Sigmoid colon (tissue), 4 donors: ENCODE data around the gene FAM228A.

Experiments
- CTCF ChIP-seq, 4 experiments: fragments of 450-650 bp in 3 of 4; fragments of 200-600 bp in 1 of 4; IDR thresholded peaks; one replicate each; pipeline ENCODE4 v1.5.1; 2016 to 2019; ENCODE audit warnings: antibody characterized with exemption in 4 of 4, mild to moderate bottlenecking in 3 of 4, moderate library complexity in 2 of 4
- EP300 ChIP-seq, 4 donors: sonication (generic); formaldehyde crosslinking; IDR thresholded peaks; one replicate each; pipeline ENCODE4 v1.6.1; 2017; ENCODE audit warnings: antibody characterized with exemption in 4 of 4
- POLR2A ChIP-seq, 2 donors: fragments of 450-650 bp; IDR thresholded peaks; one replicate each; pipeline ENCODE4 v1.6.1; 2016; ENCODE audit warnings: antibody characterized with exemption in 2 of 2, mild to moderate bottlenecking in 2 of 2, moderate library complexity in 2 of 2
- POLR2AphosphoS5 ChIP-seq, 4 donors: sonication (generic); formaldehyde crosslinking; IDR thresholded peaks; one replicate each; pipeline ENCODE4 v1.6.1; 2017; ENCODE audit warnings: antibody characterized with exemption in 4 of 4

GRCh38 chr2:24189551-24189950 lies 14.7 kb downstream of the FAM228A start:
- TF ChIP-seq CTCF (IDR thresholded peaks at IDR 0.05): no peak
- TF ChIP-seq POLR2AphosphoS5 (IDR thresholded peaks at IDR 0.05): no peak
- no peak for TF ChIP-seq POLR2A (IDR thresholded peaks at IDR 0.05)
- TF ChIP-seq EP300 (IDR thresholded peaks at IDR 0.05): no peak
